ENCODE results near the gene KIRREL3.

The KIRREL3 gene

GRCh38 chr11:126619516-126619915, 381.1 kb downstream of the KIRREL3 start:
- no peak for DNase-seq

GRCh38 chr11:126615845-126616244, 384.7 kb downstream of the KIRREL3 start:
- DNase-seq = no peak

GRCh38 chr11:126613272-126613671, 387.3 kb downstream of the KIRREL3 start:
- DNase-seq = no peak

- no peak for DNase-seq
These were observed 387.9 kb downstream of the KIRREL3 start for GRCh38 chr11:126612671-126613070.

GRCh38 chr11:126611438-126611837, 389.1 kb downstream of the KIRREL3 start:
- no peak for DNase-seq

GRCh38 chr11:126608658-126609057, 391.9 kb downstream of the KIRREL3 start:
- DNase-seq = no peak

GRCh38 chr11:126607776-126608541, 392.6 kb downstream of the KIRREL3 start:
- no peak for DNase-seq

- DNase-seq = no peak
These were observed 393.2 kb downstream of the KIRREL3 start for GRCh38 chr11:126607374-126607773.

- no peak for DNase-seq
These were observed 394.1 kb downstream of the KIRREL3 start for GRCh38 chr11:126606484-126606883.

GRCh38 chr11:126604461-126604860, 396.1 kb downstream of the KIRREL3 start:
- DNase-seq = no peak

- no peak for DNase-seq
These were observed 397.1 kb downstream of the KIRREL3 start for GRCh38 chr11:126603486-126603885.

- no peak for DNase-seq
These were observed 397.6 kb downstream of the KIRREL3 start for GRCh38 chr11:126602993-126603392.

GRCh38 chr11:126602349-126602940, 398.1 kb downstream of the KIRREL3 start:
- DNase-seq = no peak

GRCh38 chr11:126601550-126602215, 398.9 kb downstream of the KIRREL3 start:
- DNase-seq = no peak

- DNase-seq = no peak
These were observed 399.4 kb downstream of the KIRREL3 start for GRCh38 chr11:126601136-126601535.

- DNase-seq = no peak
These were observed 401.2 kb downstream of the KIRREL3 start for GRCh38 chr11:126599217-126599897.

GRCh38 chr11:126598344-126599216, 402.0 kb downstream of the KIRREL3 start:
- no peak for DNase-seq

- DNase-seq = no peak
These were observed 403.5 kb downstream of the KIRREL3 start for GRCh38 chr11:126597041-126597440.

- no peak for DNase-seq
These were observed 404.1 kb downstream of the KIRREL3 start for GRCh38 chr11:126596474-126596873.

- DNase-seq = no peak
These were observed 405.0 kb downstream of the KIRREL3 start for GRCh38 chr11:126595560-126595959.

- DNase-seq = no peak
These were observed 405.6 kb downstream of the KIRREL3 start for GRCh38 chr11:126594921-126595367.
